WTC11 (cell line): Measurements from ENCODE around the gene NUDCD3. TPM values are rescaled to one million over a fixed set of nuclear protein-coding genes. Genes with fewer than 3 reads are reported as not detected.

Experiments
- ATAC-seq: fragments of 200-7000 bp; cut with Tn5 transposase; 2 replicates; pipeline ENCODE4 v1.10.0; 2021; ENCODE audit warnings: mild to moderate bottlenecking, moderate library complexity
- CTCF ChIA-PET: fragments of 300-600 bp; sonication (Branson Sonifier 250); formaldehyde crosslinking; loops from one replicate; lab custom pipeline; 2021; ENCODE audit warnings: antibody characterized with exemption; lab: Charles Lee
- POLR2A ChIA-PET: fragments of 350-600 bp; sonication (Branson Sonifier 250); formaldehyde crosslinking; loops from one replicate; lab custom pipeline; 2021; ENCODE audit warnings: antibody characterized with exemption; lab: Charles Lee
- DNase-seq: peaks from one replicate; pipeline ENCODE4 v3.0.0; 2021; ENCODE audit warnings: low spot score
- H3K27ac Mint-ChIP-seq: 2 replicates; pipeline ENCODE4 v1.8.0; 2021; ENCODE audit warnings: mixed read lengths
- H3K27me3 Mint-ChIP-seq: 2 replicates; pipeline ENCODE4 v1.8.0; 2021; ENCODE audit warnings: low read depth, mild to moderate bottlenecking, moderate library complexity, mixed read lengths
- H3K36me3 Mint-ChIP-seq: 2 replicates; pipeline ENCODE4 v1.8.0; 2021; ENCODE audit warnings: mixed read lengths
- H3K4me1 Mint-ChIP-seq: 2 replicates; pipeline ENCODE4 v1.8.0; 2022; ENCODE audit warnings: mixed read lengths
- H3K4me3 Mint-ChIP-seq: 2 replicates; pipeline ENCODE4 v1.8.0; 2021; ENCODE audit warnings: mild to moderate bottlenecking, moderate library complexity, mixed read lengths
- H3K9me3 Mint-ChIP-seq: 2 replicates; pipeline ENCODE4 v1.8.0; 2021; ENCODE audit warnings: mixed read lengths
- CREM ChIP-seq: sonication (generic); formaldehyde crosslinking; IDR thresholded peaks from 2 replicates; pipeline ENCODE4 v1.8.1; 2022; ENCODE audit warnings: mild to moderate bottlenecking, missing genetic modification reagents, moderate library complexity
- FOXJ3 ChIP-seq: sonication (generic); formaldehyde crosslinking; IDR thresholded peaks from 2 replicates; pipeline ENCODE4 v1.9.0; 2021; ENCODE audit warnings: missing genetic modification reagents, mild to moderate bottlenecking, borderline replicate concordance
- GRHL2 ChIP-seq: fragments of 250-450 bp; sonication (Bioruptor Pico); IDR thresholded peaks from 2 replicates; pipeline ENCODE4 v1.8.0; 2022; ENCODE audit warnings: mild to moderate bottlenecking, moderate library complexity; ENCODE audit not compliant: insufficient replicate concordance, severe bottlenecking
- JAZF1 ChIP-seq: fragments of 250-450 bp; sonication (Bioruptor Pico); IDR thresholded peaks from 2 replicates; pipeline ENCODE4 v1.9.0; 2021; ENCODE audit warnings: moderate library complexity, mild to moderate bottlenecking, inconsistent platforms
- NFATC4 ChIP-seq: fragments of 250-450 bp; sonication (Bioruptor Pico); IDR thresholded peaks from 2 replicates; pipeline ENCODE4 v1.9.0; 2021; ENCODE audit warnings: mild to moderate bottlenecking
- TEAD1 ChIP-seq: sonication (generic); formaldehyde crosslinking; IDR thresholded peaks from 2 replicates; pipeline ENCODE4 v1.8.0; 2022; ENCODE audit warnings: mild to moderate bottlenecking, missing genetic modification reagents
- TEAD4 ChIP-seq: sonication (generic); formaldehyde crosslinking; IDR thresholded peaks from 2 replicates; pipeline ENCODE4 v1.8.0; 2022; ENCODE audit warnings: mild to moderate bottlenecking, missing genetic modification reagents
- ZNF232 ChIP-seq: sonication (generic); formaldehyde crosslinking; IDR thresholded peaks from 2 replicates; pipeline ENCODE4 v1.8.0; 2022; ENCODE audit warnings: mild to moderate bottlenecking, missing genetic modification reagents
- ZNF263 ChIP-seq: sonication (generic); formaldehyde crosslinking; IDR thresholded peaks from 2 replicates; pipeline ENCODE4 v1.8.1; 2022; ENCODE audit warnings: low read depth, mild to moderate bottlenecking, moderate library complexity, missing genetic modification reagents
- total RNA-seq: library from RNA; stranded (reverse); gene quantifications from 3 replicates; pipeline ENCODE4 v1.2.3, GENCODE V29; 2021
- TF ChIP-seq, protein P1 (sequence below): sonication (generic); formaldehyde crosslinking; IDR thresholded peaks from 2 replicates; pipeline ENCODE4 v1.8.1; 2022; ENCODE audit warnings: low read depth, mild to moderate bottlenecking, moderate library complexity, missing genetic modification reagents, borderline replicate concordance
- TF ChIP-seq, protein P2 (sequence below): fragments of 250-450 bp; sonication (Bioruptor Pico); IDR thresholded peaks from 2 replicates; pipeline ENCODE4 v1.9.0; 2021; ENCODE audit warnings: mild to moderate bottlenecking, borderline replicate concordance
- TF ChIP-seq, protein P3 (sequence below): sonication (generic); formaldehyde crosslinking; IDR thresholded peaks from 2 replicates; pipeline ENCODE4 v1.8.0; 2022; ENCODE audit warnings: mild to moderate bottlenecking, missing genetic modification reagents
- TF ChIP-seq, protein P4 (sequence below): fragments of 250-450 bp; sonication (Bioruptor Pico); IDR thresholded peaks from 2 replicates; pipeline ENCODE4 v2.1.2; 2022; ENCODE audit warnings: mild to moderate bottlenecking, moderate library complexity
- TF ChIP-seq, protein P5 (sequence below): fragments of 250-450 bp; sonication (Bioruptor Pico); IDR thresholded peaks from 2 replicates; pipeline ENCODE4 v1.9.0; 2021; ENCODE audit warnings: moderate library complexity, mild to moderate bottlenecking, inconsistent platforms, borderline replicate concordance
- TF ChIP-seq, protein P6 (sequence below): sonication (generic); formaldehyde crosslinking; conservative IDR thresholded peaks from 2 replicates; pipeline ENCODE4 v1.8.1; 2022; ENCODE audit warnings: mild to moderate bottlenecking, missing genetic modification reagents
- TF ChIP-seq, protein P7 (sequence below): sonication (generic); formaldehyde crosslinking; IDR thresholded peaks from 2 replicates; pipeline ENCODE4 v1.8.0; 2022; ENCODE audit warnings: mild to moderate bottlenecking, missing genetic modification reagents
- TF ChIP-seq, protein P8 (sequence below): sonication (generic); formaldehyde crosslinking; IDR thresholded peaks from 2 replicates; pipeline ENCODE4 v1.8.1; 2022; ENCODE audit warnings: missing genetic modification reagents, borderline replicate concordance
- TF ChIP-seq, protein P9 (sequence below): sonication (generic); formaldehyde crosslinking; IDR thresholded peaks from 2 replicates; pipeline ENCODE4 v1.8.1; 2022; ENCODE audit warnings: low read depth, missing genetic modification reagents, borderline replicate concordance

Gene NUDCD3
- total RNA-seq, 1 experiment from 2014 or later: 71.8 TPM

DNA sequence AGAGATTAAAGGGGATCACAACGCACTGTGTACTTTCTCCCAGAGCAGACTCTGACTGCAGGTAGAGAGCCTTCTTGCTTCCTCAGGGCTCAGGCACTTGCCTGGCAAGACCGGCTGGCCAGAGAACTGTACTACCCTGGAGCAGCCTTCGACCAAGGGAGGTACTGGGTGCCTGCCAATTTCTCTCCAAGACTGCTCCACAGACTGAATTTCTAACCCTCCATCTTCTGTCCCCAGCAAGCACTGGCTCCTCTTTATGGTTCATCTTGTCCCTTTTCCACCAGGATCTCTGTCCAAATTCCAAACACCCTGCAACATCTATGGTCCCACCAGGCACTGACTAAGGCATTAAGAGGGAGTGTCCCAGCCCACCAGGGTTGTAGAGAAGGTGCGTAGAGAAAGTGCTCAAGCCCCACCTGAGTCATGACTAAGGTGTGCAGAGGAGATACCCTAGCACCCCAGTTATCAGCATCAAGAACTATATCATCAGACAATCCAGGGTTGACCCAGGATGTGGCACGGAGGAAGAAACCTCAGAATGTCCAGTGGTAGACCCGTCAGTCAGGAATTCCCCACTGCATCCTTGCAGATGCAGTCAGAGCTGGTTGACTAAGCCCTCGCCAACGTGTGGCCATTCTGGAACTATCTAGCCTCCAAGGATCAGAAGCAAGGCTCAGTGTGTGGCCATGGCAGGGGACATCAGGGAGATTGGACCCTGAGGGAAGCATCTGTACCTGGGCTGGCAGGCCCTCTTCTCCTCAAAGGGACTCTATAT, 104.1 kb downstream of the NUDCD3 start:
- CTCF ChIA-PET: no interaction called here
- no peak overlapping the region for H3K4me3 Mint-ChIP-seq
- H3K4me1 Mint-ChIP-seq: no peaks in the 10 kb centered on the region
- POLR2A ChIA-PET: no interaction called here
- DNase-seq: no peak
- H3K27ac Mint-ChIP-seq: 0 out of 2 replicates have a peak overlapping the region, but pooled peaks have one; percentile 21
- TF ChIP-seq, protein P1, sequence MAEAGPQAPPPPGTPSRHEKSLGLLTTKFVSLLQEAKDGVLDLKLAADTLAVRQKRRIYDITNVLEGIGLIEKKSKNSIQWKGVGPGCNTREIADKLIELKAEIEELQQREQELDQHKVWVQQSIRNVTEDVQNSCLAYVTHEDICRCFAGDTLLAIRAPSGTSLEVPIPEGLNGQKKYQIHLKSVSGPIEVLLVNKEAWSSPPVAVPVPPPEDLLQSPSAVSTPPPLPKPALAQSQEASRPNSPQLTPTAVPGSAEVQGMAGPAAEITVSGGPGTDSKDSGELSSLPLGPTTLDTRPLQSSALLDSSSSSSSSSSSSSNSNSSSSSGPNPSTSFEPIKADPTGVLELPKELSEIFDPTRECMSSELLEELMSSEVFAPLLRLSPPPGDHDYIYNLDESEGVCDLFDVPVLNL (CRISPR knock-in tag): no peak
- TF ChIP-seq, protein P2, sequence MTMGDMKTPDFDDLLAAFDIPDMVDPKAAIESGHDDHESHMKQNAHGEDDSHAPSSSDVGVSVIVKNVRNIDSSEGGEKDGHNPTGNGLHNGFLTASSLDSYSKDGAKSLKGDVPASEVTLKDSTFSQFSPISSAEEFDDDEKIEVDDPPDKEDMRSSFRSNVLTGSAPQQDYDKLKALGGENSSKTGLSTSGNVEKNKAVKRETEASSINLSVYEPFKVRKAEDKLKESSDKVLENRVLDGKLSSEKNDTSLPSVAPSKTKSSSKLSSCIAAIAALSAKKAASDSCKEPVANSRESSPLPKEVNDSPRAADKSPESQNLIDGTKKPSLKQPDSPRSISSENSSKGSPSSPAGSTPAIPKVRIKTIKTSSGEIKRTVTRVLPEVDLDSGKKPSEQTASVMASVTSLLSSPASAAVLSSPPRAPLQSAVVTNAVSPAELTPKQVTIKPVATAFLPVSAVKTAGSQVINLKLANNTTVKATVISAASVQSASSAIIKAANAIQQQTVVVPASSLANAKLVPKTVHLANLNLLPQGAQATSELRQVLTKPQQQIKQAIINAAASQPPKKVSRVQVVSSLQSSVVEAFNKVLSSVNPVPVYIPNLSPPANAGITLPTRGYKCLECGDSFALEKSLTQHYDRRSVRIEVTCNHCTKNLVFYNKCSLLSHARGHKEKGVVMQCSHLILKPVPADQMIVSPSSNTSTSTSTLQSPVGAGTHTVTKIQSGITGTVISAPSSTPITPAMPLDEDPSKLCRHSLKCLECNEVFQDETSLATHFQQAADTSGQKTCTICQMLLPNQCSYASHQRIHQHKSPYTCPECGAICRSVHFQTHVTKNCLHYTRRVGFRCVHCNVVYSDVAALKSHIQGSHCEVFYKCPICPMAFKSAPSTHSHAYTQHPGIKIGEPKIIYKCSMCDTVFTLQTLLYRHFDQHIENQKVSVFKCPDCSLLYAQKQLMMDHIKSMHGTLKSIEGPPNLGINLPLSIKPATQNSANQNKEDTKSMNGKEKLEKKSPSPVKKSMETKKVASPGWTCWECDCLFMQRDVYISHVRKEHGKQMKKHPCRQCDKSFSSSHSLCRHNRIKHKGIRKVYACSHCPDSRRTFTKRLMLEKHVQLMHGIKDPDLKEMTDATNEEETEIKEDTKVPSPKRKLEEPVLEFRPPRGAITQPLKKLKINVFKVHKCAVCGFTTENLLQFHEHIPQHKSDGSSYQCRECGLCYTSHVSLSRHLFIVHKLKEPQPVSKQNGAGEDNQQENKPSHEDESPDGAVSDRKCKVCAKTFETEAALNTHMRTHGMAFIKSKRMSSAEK (CRISPR knock-in tag): no peak
- TF ChIP-seq, protein P3, sequence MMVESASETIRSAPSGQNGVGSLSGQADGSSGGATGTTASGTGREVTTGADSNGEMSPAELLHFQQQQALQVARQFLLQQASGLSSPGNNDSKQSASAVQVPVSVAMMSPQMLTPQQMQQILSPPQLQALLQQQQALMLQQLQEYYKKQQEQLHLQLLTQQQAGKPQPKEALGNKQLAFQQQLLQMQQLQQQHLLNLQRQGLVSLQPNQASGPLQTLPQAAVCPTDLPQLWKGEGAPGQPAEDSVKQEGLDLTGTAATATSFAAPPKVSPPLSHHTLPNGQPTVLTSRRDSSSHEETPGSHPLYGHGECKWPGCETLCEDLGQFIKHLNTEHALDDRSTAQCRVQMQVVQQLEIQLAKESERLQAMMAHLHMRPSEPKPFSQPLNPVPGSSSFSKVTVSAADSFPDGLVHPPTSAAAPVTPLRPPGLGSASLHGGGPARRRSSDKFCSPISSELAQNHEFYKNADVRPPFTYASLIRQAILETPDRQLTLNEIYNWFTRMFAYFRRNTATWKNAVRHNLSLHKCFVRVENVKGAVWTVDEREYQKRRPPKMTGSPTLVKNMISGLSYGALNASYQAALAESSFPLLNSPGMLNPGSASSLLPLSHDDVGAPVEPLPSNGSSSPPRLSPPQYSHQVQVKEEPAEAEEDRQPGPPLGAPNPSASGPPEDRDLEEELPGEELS (CRISPR knock-in tag): no peak
- TF ChIP-seq ZNF263 (CRISPR knock-in tag) (no peak), JAZF1 (CRISPR knock-in tag) (no peak), TEAD4 (no peak), ZNF232 (no peak)
- TF ChIP-seq, all 79 proteins: peak for 0
- H3K9me3 Mint-ChIP-seq: no peaks in the 10 kb centered on the region
- no peak for ATAC-seq
- no peaks in the 10 kb centered on the region for H3K27me3 Mint-ChIP-seq
- peaks cover 17% of the 10 kb centered on the region; the same call in 1 of the 2 replicates for H3K36me3 Mint-ChIP-seq

DNA sequence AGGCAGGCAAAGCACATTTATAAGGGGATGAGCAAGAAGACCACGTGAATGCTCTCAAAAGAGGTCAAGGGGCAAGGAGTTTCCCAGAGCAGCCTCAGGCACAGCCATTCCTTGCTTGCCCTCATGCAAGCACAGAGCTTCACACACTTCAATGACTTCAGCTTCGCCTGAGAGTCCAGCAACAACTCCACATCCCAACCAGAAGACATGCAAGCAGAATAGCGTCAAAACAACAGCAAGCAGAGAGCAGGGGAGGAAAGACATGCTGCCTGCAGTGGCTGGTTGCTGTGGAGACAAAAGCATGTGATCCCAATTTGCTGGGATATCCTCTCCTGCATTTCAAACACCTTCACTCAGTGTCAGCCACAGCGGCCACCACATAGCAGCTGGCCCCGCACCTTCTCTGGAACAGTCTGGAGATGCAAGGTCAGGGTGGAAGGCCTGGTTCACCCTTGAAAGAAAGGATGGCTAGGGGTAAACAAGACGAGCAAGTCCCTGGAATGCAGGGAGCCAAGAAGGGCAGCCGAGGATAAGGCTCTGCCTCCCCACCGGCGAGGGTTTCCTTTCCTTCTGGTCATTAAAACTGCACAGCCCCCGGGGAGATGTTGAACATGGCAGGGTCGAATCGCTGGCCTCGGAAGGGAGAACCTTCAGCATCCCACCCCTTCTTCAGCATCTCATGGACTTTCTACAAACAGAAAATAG, 104.9 kb downstream of the NUDCD3 start:
- Mint-ChIP-seq H3K9me3 (no peaks in the 10 kb centered on the region), H3K4me3 (no peak overlapping the region), H3K27ac (no peak overlapping the region), H3K4me1 (no peaks in the 10 kb centered on the region), H3K27me3 (no peaks in the 10 kb centered on the region), H3K36me3 (peaks cover 12% of the 10 kb centered on the region; the same call in 1 of the 2 replicates)
- CTCF ChIA-PET: no interaction called here
- ATAC-seq: no peak
- POLR2A ChIA-PET: no interaction called here
- DNase-seq: no peak
- TF ChIP-seq NFATC4 (CRISPR knock-in tag): no peak
- TF ChIP-seq ZNF263 (CRISPR knock-in tag): no peak
- no peak for TF ChIP-seq FOXJ3 (CRISPR knock-in tag)
- TF ChIP-seq, protein P4, sequence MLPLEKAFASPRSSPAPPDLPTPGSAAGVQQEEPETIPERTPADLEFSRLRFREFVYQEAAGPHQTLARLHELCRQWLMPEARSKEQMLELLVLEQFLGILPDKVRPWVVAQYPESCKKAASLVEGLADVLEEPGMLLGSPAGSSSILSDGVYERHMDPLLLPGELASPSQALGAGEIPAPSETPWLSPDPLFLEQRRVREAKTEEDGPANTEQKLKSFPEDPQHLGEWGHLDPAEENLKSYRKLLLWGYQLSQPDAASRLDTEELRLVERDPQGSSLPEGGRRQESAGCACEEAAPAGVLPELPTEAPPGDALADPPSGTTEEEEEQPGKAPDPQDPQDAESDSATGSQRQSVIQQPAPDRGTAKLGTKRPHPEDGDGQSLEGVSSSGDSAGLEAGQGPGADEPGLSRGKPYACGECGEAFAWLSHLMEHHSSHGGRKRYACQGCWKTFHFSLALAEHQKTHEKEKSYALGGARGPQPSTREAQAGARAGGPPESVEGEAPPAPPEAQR: no peak
- TF ChIP-seq TEAD1 (CRISPR knock-in tag): no peak
- no peak for TF ChIP-seq CREM
- TF ChIP-seq, protein P5, sequence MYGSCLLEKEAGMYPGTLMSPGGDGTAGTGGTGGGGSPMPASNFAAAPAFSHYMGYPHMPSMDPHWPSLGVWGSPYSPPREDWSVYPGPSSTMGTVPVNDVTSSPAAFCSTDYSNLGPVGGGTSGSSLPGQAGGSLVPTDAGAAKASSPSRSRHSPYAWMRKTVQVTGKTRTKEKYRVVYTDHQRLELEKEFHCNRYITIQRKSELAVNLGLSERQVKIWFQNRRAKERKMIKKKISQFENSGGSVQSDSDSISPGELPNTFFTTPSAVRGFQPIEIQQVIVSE (CRISPR knock-in tag): no peak
- TF ChIP-seq GRHL2 (CRISPR knock-in tag): no peak
- TF ChIP-seq, protein P6, sequence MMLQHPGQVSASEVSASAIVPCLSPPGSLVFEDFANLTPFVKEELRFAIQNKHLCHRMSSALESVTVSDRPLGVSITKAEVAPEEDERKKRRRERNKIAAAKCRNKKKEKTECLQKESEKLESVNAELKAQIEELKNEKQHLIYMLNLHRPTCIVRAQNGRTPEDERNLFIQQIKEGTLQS (CRISPR knock-in tag): no peak
- TF ChIP-seq, protein P7, sequence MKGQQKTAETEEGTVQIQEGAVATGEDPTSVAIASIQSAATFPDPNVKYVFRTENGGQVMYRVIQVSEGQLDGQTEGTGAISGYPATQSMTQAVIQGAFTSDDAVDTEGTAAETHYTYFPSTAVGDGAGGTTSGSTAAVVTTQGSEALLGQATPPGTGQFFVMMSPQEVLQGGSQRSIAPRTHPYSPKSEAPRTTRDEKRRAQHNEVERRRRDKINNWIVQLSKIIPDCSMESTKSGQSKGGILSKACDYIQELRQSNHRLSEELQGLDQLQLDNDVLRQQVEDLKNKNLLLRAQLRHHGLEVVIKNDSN (CRISPR knock-in tag): no peak
- TF ChIP-seq, protein P8, sequence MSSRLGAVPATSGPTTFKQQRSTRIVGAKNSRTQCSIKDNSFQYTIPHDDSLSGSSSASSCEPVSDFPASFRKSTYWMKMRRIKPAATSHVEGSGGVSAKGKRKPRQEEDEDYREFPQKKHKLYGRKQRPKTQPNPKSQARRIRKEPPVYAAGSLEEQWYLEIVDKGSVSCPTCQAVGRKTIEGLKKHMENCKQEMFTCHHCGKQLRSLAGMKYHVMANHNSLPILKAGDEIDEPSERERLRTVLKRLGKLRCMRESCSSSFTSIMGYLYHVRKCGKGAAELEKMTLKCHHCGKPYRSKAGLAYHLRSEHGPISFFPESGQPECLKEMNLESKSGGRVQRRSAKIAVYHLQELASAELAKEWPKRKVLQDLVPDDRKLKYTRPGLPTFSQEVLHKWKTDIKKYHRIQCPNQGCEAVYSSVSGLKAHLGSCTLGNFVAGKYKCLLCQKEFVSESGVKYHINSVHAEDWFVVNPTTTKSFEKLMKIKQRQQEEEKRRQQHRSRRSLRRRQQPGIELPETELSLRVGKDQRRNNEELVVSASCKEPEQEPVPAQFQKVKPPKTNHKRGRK (CRISPR knock-in tag): no peak
- TF ChIP-seq, protein P9, sequence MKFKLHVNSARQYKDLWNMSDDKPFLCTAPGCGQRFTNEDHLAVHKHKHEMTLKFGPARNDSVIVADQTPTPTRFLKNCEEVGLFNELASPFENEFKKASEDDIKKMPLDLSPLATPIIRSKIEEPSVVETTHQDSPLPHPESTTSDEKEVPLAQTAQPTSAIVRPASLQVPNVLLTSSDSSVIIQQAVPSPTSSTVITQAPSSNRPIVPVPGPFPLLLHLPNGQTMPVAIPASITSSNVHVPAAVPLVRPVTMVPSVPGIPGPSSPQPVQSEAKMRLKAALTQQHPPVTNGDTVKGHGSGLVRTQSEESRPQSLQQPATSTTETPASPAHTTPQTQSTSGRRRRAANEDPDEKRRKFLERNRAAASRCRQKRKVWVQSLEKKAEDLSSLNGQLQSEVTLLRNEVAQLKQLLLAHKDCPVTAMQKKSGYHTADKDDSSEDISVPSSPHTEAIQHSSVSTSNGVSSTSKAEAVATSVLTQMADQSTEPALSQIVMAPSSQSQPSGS (CRISPR knock-in tag): no peak
